Motor neuron (in vitro differentiated cells): Measurements from ENCODE around the gene IL31. TPM values are rescaled to one million over a fixed set of nuclear protein-coding genes. Genes with fewer than 3 reads are reported as not detected.

Source experiments
- ATAC-seq, 8 experiments: fragments of 200-7000 bp; cut with Tn5 transposase; replicated peaks in 6 of 8; 2 replicates each; pipeline ENCODE4 v1.8.0; 2021; ENCODE audit warnings: mild to moderate bottlenecking in 8 of 8, moderate library complexity in 8 of 8
- H3K27ac ChIP-seq, 2 donors: fragments of 250-450 bp; sonication (Bioruptor Pico); 2 replicates each; pipeline ENCODE4 v1.9.0; 2021; ENCODE audit warnings: antibody characterized with exemption in 2 of 2, mild to moderate bottlenecking in 2 of 2, moderate library complexity in 1 of 2
- H3K4me1 ChIP-seq, 2 donors: fragments of 250-450 bp; sonication (Bioruptor Pico); replicated peaks in 1 of 2; 2 replicates each; pipeline ENCODE4 v1.6.1; 2021; ENCODE audit warnings: antibody characterized with exemption in 2 of 2, mild to moderate bottlenecking in 2 of 2, moderate library complexity in 1 of 2
- H3K4me3 ChIP-seq, 5 donors: fragments of 250-450 bp; sonication (Bioruptor Pico); 2 replicates each; pipeline ENCODE4 v1.9.0; 2021; ENCODE audit warnings: antibody characterized with exemption in 5 of 5, mild to moderate bottlenecking in 5 of 5, moderate library complexity in 4 of 5
- WGBS, 10 experiments: fragments of 450-650 bp; shearing (Covaris generic); methylation state at CpG; one replicate each; pipeline ENCODE4 v1.0.0; 2022; 5-methylcytosine and 5-hydroxymethylcytosine counted together
- in situ Hi-C, 9 experiments: fragments of 400-800 bp; cut with MboI; loops; one replicate each; pipeline ENCODE4 v1.15.0; 2021; ENCODE audit warnings: low sequenced_read_pairs in 9 of 9, low pct_unique_long_range_greater_than_20kb in 2 of 9; ENCODE audit not compliant: unreplicated experiment in 9 of 9
- total RNA-seq, 8 experiments: library from RNA; unstranded; fragments of 300-600 nt; gene quantifications; 2 replicates each; pipeline versions ENCODE4 v1.2.3 to v1.2.4, GENCODE V29; 2022

The IL31 gene
- total RNA-seq, 8 experiments from 2014 or later, result 0.29 TPM; not detected in 7

DNA sequence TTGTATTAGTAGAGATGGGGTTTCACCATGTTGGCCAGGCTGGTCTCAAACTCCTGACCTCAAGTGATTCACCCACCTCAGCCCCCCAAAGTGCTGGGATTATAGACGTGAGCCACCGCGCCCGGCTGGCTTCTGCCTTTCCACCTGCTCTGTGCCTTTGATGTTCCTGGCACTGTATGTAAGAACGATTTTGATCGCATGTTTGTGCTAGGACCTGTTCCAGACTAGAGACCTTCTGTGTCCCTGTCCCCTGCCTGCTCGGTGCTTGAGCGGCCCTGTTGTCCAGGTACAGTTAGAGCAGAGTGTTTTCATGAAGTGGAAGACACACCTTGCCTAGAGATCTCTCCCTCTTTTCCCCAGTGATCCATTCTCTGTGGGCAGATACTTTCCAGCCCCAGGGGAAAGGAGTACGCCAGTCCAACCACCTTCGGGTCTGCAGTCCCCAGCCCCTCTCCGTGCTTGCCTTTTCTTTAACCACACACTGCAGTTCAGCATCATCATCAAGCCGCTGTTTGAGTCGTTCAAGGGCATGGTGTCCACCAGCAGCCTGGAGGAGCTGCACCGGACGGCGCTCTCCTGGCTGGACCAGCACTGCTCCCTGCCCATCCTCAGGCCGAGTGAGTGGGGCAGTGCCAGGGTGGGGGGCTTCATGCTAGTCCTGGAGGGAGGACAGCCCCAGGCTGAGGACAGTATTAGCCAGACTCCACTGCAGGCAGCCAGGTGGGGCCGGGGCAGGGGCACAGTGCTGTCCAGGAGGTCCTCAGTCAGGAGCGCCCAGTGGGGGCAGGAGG is 33.4 kb downstream of the IL31 start:
- H3K4me1 ChIP-seq, result no peaks in the 10 kb centered on the region
- no peak overlapping the region for H3K4me3 ChIP-seq
- H3K27ac ChIP-seq, result no peak overlapping the region
- ATAC-seq, result no peak
- WGBS, 10 experiments, result 82 to 100% (median 96%) methylated on average over 1 to 10 of the region's 19 CpGs; no CpG with 5 or more reads in 4 of the 10 experiments
- in situ Hi-C loops, result no loop called here

DNA sequence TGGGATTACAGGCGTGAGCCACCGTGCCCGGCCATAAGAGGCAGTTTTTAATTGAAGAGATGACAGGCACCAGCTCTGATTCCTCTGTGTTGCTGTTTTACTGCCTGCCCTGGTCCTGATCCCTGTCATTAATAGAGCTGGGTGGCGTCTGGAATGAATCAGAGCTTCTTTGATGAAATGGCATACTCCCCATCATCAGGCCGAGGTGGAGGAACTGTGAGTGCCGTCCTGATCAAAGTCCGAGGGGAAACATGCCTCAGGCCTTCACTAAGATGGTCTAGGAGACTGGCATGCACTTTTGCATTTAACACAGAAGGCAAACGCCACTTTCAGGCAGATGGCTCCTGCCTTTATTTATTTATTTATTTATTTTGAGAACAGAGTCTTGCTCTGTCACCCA is 34.1 kb downstream of the IL31 start:
- peak in 1 of 8 experiments; percentile 25 for ATAC-seq
- WGBS, 10 experiments, result 40 to 97% (median 82%) methylated on average over 1 to 8 of the region's 8 CpGs; no CpG with 5 or more reads in 5 of the 10 experiments
- H3K4me1 ChIP-seq, result no peaks in the 10 kb centered on the region
- in situ Hi-C loops, result loop anchor here in 2 of 9 experiments (10.0 kb wide), 1 partner anchor 85 kb away; no protein-coding TSS in a partner anchor
- no peak overlapping the region for H3K27ac ChIP-seq
- no peak overlapping the region for H3K4me3 ChIP-seq

DNA sequence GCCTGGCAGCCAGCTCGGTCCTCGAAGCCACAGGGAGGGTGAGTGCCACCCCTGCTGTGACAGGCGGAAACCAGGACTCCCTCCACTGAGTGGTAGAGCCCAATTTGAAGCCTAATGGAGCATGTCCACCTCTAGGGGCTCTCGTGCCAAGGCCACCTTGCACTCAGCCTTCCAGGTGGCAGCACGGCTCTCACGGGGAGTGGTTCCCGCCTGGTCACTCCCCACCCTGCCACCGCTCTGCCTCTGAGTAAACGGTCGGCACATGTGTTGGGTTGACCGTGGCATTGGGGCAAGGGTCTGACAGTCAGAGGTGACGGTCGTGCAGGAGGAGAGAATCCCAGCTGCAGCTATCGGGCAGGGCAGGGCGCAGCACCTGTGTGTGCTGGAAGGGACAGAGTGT is 34.8 kb downstream of the IL31 start:
- 40 to 100% (median 98%) methylated on average over 1 to 4 of the region's 15 CpGs; no CpG with 5 or more reads in 6 of the 10 experiments for WGBS, 10 experiments
- Histone ChIP-seq H3K27ac (no peak overlapping the region), H3K4me3 (no peak overlapping the region), H3K4me1 (no peaks in the 10 kb centered on the region)
- in situ Hi-C loops, result loop anchor here in 2 of 9 experiments (10.0 kb wide), 1 partner anchor 84 kb away; no protein-coding TSS in a partner anchor
- ATAC-seq, result no peak

DNA sequence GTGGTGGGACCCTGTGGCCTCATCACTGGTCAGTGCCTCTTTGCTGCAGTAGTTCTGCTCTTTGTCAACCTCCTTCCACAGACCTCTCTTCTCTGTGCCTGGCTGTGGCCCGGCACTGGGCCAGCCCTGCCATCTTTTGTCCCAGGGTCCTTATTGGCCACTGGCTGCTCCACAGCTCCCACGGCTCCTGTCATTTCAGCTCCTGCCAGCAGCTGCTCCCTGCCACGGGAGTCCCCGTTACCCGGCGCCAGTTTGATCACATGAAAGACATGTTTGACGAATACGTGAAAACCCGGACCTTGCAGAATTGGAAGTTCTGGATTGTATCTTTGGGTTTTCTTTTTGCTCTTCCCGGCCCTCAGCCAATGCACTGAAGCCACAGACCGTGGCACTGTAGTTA is 35.4 kb downstream of the IL31 start:
- Histone ChIP-seq H3K4me1 (no peaks in the 10 kb centered on the region), H3K4me3 (no peak overlapping the region), H3K27ac (no peak overlapping the region)
- in situ Hi-C loops, result loop anchor here in 2 of 9 experiments (10.0 kb wide), 1 partner anchor 84 kb away; no protein-coding TSS in a partner anchor
- WGBS, 10 experiments, result 80 to 100% (median 91%) methylated on average over 2 to 7 of the region's 11 CpGs; no CpG with 5 or more reads in 2 of the 10 experiments
- no peak for ATAC-seq

DNA sequence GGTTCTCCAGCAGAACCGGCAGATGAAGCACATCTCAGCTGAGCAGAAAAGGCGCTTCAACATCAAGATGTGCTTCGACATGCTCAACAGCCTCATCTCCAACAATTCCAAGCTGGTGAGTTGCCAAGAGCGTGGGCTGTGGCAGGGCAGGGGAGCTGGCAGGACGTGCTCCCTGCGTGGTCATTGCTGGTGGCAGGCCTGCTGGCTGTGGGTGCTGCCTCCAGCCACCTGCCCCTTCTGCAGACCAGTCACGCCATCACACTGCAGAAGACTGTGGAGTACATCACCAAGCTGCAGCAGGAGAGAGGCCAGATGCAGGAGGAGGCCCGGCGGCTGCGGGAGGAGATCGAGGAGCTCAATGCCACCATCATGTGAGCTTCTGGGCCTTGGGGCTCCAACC is 35.8 kb downstream of the IL31 start:
- peak in 1 of 8 experiments; percentile 9 for ATAC-seq
- in situ Hi-C loops, result loop anchor here in 2 of 9 experiments (10.0 kb wide), 1 partner anchor 83 kb away; no protein-coding TSS in a partner anchor
- WGBS, 10 experiments, result 0 to 100% (median 92%) methylated on average over 1 to 4 of the region's 11 CpGs; no CpG with 5 or more reads in 5 of the 10 experiments
- no peaks in the 10 kb centered on the region for H3K4me1 ChIP-seq
- no peak overlapping the region for H3K27ac ChIP-seq
- H3K4me3 ChIP-seq, result no peak overlapping the region

DNA sequence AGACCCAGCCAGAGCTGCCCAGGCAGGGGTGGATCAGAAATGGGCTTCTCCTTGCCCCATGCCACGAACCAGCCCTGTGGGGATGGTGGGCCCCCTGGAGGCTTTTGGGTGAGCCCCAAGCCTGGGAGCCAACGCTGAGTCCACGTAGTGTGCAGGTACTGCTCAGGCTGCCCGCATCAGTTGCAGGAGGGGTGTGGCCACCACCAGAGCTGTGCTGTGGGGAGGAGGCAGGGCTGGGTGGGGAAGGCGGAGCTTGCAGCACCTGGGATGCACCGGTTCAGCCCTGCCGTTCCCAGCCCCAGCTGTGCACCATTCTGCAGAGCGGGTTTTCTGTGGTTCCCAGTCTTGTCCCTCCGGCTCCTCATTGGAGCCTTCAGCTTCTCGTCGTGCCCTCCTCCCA is 36.3 kb downstream of the IL31 start:
- peak in 7 of 8 experiments; percentile 57 to 87 (median 81) for ATAC-seq
- Histone ChIP-seq H3K4me1 (no peaks in the 10 kb centered on the region), H3K4me3 (no peak overlapping the region), H3K27ac (peak overlapping the region in 1 of 2 donors; percentile 17)
- WGBS, 10 experiments, result 27 to 64% (median 57%) methylated on average over 2 to 4 of the region's 11 CpGs; no CpG with 5 or more reads in 7 of the 10 experiments
- in situ Hi-C loops, result loop anchor here in 2 of 9 experiments (10.0 kb wide), 1 partner anchor 83 kb away; no protein-coding TSS in a partner anchor

DNA sequence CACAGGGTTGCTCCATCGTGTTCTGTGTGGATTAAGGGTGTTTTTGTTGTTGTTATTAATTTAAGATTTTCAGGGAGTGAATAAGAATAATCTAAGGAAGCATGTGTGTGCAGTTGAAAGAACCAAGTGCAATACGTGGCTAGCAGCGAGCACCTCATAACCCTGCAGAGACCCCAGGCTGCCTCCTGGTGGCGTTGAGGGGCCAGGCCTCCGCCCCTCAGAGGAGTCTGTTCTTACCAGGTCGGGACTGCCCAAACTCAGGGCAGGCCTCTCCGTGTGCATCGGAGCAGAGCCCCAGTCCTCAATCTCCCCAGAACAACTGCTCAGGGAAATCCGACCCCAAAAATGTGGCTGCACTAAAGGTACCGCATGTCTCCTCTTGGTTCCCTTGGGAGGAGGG is 36.8 kb downstream of the IL31 start:
- peak in 6 of 8 experiments; percentile 40 to 50 (median 43) for ATAC-seq
- Histone ChIP-seq H3K4me3 (no peak overlapping the region), H3K4me1 (no peaks in the 10 kb centered on the region), H3K27ac (peak overlapping the region in 1 of 2 donors; percentile 17)
- WGBS, 10 experiments, result 0 to 100% (median 57%) methylated on average over 1 to 8 of the region's 10 CpGs; no CpG with 5 or more reads in 3 of the 10 experiments
- in situ Hi-C loops, result loop anchor here in 2 of 9 experiments (10.0 kb wide), 1 partner anchor 82 kb away; no protein-coding TSS in a partner anchor

DNA sequence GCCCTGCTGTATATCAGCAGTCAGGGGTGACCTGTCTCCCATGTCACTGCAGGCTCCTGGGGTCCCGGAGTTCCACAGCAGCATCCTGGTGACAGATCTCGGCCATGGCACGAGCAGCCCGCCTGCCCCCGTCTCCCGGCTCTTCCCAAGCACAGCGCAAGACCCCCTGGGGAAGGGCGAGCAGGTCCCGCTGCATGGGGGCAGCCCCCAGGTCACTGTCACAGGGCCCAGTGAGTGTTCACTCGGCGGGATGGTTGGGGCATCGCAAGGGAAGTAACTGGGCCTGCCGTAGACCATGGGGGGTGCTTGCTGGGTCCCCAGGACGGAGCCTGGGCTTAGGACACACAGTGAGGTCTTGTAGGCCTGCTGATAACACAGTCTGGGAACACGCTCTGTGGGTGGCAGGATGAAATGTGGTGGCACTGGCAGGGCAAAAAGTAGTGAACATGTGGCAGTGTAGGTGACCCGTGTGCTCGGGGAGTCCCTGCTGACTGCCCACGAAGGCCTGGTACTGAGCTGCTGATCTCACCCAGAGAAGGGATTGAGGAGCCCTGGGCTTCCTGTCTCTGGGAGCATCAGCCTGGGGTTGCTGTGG is 38.5 kb downstream of the IL31 start:
- H3K4me3 ChIP-seq, result no peak overlapping the region
- 100% methylated on average over 6 of the region's 18 CpGs; no CpG with 5 or more reads in 9 of the 10 experiments for WGBS, 10 experiments
- no peaks in the 10 kb centered on the region for H3K4me1 ChIP-seq
- in situ Hi-C loops, result loop anchor here in 2 of 9 experiments (10.0 kb wide), 1 partner anchor 81 kb away; no protein-coding TSS in a partner anchor
- no peak for ATAC-seq
- H3K27ac ChIP-seq, result no peak overlapping the region

DNA sequence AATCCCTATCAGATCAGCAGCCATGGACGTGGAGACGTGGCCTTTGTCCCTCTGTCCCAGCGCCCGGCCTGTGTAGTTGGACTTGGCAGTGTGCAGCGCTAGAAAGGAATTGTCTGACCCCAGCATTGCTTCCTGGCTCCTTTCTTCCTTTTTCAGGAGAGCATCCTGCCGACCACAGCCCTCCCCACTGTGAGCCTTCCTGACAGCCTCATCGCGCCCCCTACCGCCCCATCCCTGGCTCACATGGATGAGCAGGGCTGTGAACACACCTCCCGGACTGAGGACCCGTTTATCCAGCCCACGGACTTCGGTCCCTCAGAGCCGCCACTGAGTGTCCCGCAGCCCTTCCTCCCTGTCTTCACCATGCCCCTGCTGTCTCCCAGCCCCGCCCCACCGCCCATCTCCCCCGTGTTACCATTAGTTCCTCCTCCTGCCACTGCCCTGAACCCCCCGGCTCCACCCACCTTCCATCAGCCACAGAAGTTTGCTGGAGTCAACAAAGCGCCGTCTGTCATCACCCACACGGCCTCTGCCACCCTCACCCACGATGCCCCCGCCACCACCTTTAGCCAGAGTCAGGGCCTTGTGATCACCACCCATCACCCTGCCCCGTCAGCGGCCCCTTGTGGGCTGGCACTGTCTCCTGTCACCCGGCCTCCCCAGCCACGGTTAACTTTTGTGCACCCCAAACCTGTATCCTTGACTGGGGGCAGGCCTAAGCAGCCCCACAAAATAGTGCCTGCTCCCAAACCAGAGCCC is 40.6 kb downstream of the IL31 start:
- in situ Hi-C loops, result loop anchor here in 2 of 9 experiments (10.0 kb wide), 1 partner anchor 79 kb away; no protein-coding TSS in a partner anchor
- H3K4me1 ChIP-seq, result no peaks in the 10 kb centered on the region
- peak in 2 of 8 experiments; percentile 8 to 14 for ATAC-seq
- 56 to 100% (median 90%) methylated on average over 1 to 4 of the region's 28 CpGs; no CpG with 5 or more reads in 6 of the 10 experiments for WGBS, 10 experiments
- H3K27ac ChIP-seq, result no peak overlapping the region
- no peak overlapping the region for H3K4me3 ChIP-seq

DNA sequence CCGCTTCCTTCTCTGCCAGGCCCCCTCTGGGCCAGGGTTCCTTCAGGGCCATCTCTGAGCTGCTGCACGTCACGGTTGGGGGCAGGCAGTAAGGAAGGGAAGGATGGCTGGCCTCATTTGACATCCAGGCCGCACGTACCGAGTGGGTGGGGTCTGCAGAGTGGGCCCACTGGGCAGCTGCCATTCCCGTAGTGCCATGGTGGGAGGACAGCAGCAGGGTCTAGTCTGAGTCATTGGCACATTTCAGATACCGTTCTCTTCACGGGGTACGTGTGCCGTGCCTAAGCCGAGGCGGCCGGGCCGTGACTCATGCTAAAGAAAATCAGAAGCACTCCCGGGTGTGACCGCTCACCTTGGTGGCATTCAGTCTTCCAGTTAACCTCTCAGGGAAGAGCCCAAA is 43.9 kb downstream of the IL31 start:
- Histone ChIP-seq H3K27ac (no peak overlapping the region), H3K4me1 (no peaks in the 10 kb centered on the region), H3K4me3 (no peak overlapping the region)
- ATAC-seq, result no peak
- WGBS, 10 experiments, result 0 to 100% (median 74%) methylated on average over 1 to 10 of the region's 17 CpGs; no CpG with 5 or more reads in 3 of the 10 experiments
- in situ Hi-C loops, result loop anchor here in 2 of 9 experiments (10.0 kb wide), 1 partner anchor 75 kb away; no protein-coding TSS in a partner anchor

DNA sequence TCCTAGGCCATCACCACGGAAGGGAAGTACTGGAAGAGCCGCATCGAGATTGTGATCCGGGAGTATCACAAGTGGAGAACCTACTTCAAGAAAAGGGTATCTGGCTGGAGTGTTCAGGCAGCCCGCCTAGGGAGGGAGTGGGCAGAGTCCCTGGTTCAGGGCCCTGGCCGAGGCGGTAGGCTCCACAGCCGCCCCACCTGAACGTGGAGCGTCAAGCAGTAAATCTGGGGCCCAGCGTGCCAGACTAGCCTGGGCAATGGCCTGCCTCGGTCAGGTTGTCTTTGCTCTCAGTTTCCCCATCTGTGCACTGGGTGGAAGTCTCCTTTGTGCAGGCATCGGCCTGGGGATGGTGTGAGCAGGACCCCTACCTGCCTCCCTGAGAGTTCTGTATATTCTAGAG is 44.9 kb downstream of the IL31 start:
- no peak overlapping the region for H3K4me3 ChIP-seq
- no peak for ATAC-seq
- H3K27ac ChIP-seq, result no peak overlapping the region
- in situ Hi-C loops, result loop anchor here in 1 of 9 experiments (10.0 kb wide), 1 partner anchor 74 kb away; no protein-coding TSS in a partner anchor
- WGBS, 10 experiments, result 91 to 100% (median 96%) methylated on average over 2 to 9 of the region's 13 CpGs; no CpG with 5 or more reads in 5 of the 10 experiments
- no peaks in the 10 kb centered on the region for H3K4me1 ChIP-seq

DNA sequence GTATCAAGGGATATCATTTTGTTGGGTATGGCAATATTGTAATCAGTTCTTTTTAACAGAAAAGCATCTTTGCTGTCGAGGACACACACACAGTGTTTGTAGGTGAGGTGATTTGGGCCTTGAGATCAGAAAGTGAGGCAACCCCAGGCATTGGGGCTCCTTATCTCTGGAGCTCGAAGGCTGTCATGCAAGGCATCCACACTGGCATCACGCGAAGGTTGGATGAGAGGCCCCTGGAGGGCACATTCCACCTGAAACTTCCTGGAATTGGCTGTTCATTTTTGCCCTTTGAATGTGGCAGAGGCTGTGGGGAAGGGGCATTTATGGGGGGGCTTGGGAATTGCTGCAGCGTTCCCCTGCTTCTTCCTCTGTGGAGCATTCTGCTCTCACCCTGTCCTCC is 45.5 kb downstream of the IL31 start:
- Histone ChIP-seq H3K4me3 (no peak overlapping the region), H3K4me1 (no peaks in the 10 kb centered on the region), H3K27ac (no peak overlapping the region)
- WGBS, 10 experiments, result 80 to 100% (median 82%) methylated on average over 1 to 3 of the region's 5 CpGs; no CpG with 5 or more reads in 6 of the 10 experiments
- in situ Hi-C loops, result loop anchor here in 1 of 9 experiments (10.0 kb wide), 1 partner anchor 74 kb away; no protein-coding TSS in a partner anchor
- ATAC-seq, result no peak
